ENCODE results near the gene PRR19. TPM values are rescaled to one million over a fixed set of nuclear protein-coding genes. Genes with fewer than 3 reads are reported as not detected.
A peak's percentile ranks its signal among the peaks of the same experiment; 100 is the strongest.
"Not testable (repeated sequence)": the region's sequence is repeated elsewhere in the genome, so short reads cannot be mapped to it uniquely, and the experiment has no call there.

The PRR19 gene
- total RNA-seq, 2 experiments from 2014 or later: 0.38 to 0.49 TPM

GRCh38 chr19:42335374-42335936 is 33.5 kb downstream of the PRR19 start:
- no peak for ATAC-seq
- intact Hi-C loops (cut with micrococcal nuclease): no loop called here
- Mint-ChIP-seq H3K4me3 (no peak overlapping the region), H3K36me3 (ENCODE audit: low read depth) (peaks cover 3% of the 10 kb centered on the region), H3K4me1 (ENCODE audit: low read depth) (no peaks in the 10 kb centered on the region), H3K27me3 (no peaks in the 10 kb centered on the region), H3K27ac (no peak overlapping the region), H3K9me3 (no peaks in the 10 kb centered on the region)
- TF ChIP-seq, protein P1, sequence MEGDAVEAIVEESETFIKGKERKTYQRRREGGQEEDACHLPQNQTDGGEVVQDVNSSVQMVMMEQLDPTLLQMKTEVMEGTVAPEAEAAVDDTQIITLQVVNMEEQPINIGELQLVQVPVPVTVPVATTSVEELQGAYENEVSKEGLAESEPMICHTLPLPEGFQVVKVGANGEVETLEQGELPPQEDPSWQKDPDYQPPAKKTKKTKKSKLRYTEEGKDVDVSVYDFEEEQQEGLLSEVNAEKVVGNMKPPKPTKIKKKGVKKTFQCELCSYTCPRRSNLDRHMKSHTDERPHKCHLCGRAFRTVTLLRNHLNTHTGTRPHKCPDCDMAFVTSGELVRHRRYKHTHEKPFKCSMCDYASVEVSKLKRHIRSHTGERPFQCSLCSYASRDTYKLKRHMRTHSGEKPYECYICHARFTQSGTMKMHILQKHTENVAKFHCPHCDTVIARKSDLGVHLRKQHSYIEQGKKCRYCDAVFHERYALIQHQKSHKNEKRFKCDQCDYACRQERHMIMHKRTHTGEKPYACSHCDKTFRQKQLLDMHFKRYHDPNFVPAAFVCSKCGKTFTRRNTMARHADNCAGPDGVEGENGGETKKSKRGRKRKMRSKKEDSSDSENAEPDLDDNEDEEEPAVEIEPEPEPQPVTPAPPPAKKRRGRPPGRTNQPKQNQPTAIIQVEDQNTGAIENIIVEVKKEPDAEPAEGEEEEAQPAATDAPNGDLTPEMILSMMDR (IDR thresholded peaks at IDR 0.05): no peak
- ChIA-PET POLR2A (no interaction called here), CTCF (no interaction called here)
- DNase-seq: no peak

DNA sequence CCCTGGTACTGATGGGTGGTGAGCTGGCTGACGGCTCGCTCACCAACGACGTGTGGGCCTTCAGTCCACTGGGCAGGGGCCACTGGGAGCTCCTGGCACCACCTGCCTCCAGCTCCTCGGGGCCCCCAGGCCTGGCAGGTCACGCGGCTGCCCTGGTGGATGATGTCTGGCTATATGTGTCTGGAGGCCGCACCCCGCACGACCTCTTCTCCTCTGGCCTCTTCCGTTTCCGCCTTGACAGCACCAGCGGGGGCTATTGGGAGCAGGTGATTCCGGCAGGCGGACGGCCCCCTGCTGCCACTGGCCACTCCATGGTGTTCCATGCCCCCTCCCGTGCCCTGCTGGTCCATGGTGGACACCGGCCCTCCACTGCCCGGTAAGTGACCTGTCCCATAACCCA is 34.0 kb downstream of the PRR19 start:
- ATAC-seq (no peak), DNase-seq (no peak)
- H3K4me3 Mint-ChIP-seq: no peak overlapping the region
- CTCF ChIA-PET: no interaction called here
- no peaks in the 10 kb centered on the region for H3K27me3 Mint-ChIP-seq
- intact Hi-C loops (cut with micrococcal nuclease): no loop called here
- H3K27ac Mint-ChIP-seq: no peak overlapping the region
- H3K9me3 Mint-ChIP-seq: no peaks in the 10 kb centered on the region
- TF ChIP-seq, protein P1 (IDR thresholded peaks at IDR 0.05): no peak
- POLR2A ChIA-PET: no interaction called here
- peaks cover 3% of the 10 kb centered on the region for H3K36me3 Mint-ChIP-seq (ENCODE audit: low read depth)
- H3K4me1 Mint-ChIP-seq (ENCODE audit: low read depth): no peaks in the 10 kb centered on the region

DNA sequence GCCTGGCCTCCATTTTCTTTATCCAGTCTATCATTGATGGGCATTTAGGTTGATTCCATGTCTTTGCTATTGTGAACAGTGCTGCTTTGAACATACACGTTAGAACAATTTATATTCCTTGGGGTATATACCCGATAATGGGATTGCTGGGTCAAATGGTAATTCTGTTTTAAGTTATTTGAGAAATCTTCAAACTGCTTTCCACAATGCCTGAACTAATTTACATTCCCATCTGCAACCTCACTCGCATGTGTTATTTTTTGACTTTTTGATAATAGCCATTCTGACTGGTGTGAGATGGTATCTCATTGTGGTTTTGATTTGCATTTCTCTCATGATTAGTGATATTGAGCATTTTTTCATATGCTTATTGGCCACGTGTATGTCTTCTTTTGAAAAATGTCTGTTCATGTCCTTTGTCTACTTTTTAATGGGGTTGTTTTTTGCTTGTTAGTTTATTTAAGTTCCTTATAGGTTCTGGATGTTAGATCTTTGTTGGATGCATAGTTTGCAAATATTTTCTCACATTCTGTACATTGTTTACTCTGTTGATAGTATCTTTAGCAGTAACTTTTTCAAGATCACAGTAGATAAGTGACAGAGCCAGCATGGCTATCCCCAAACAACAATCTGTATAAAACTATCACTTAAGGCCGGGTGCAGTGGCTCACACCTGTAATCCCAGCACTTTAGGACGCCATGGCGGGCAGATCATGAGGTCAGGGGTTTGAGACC is 37.4 kb downstream of the PRR19 start:
- CTCF ChIA-PET; intact Hi-C loops (cut with micrococcal nuclease); POLR2A ChIA-PET; H3K4me1 Mint-ChIP-seq (ENCODE audit: low read depth); DNase-seq; ATAC-seq; H3K36me3 Mint-ChIP-seq (ENCODE audit: low read depth); H3K9me3 Mint-ChIP-seq; H3K4me3 Mint-ChIP-seq; H3K27ac Mint-ChIP-seq; H3K27me3 Mint-ChIP-seq: not testable (repeated sequence)

GRCh38 chr19:42339922-42340321 is 38.0 kb downstream of the PRR19 start:
- H3K4me3 Mint-ChIP-seq; DNase-seq; H3K36me3 Mint-ChIP-seq (ENCODE audit: low read depth); POLR2A ChIA-PET; H3K4me1 Mint-ChIP-seq (ENCODE audit: low read depth); intact Hi-C loops (cut with micrococcal nuclease); ATAC-seq; H3K27me3 Mint-ChIP-seq; H3K9me3 Mint-ChIP-seq; H3K27ac Mint-ChIP-seq; CTCF ChIA-PET: not testable (repeated sequence)

DNA sequence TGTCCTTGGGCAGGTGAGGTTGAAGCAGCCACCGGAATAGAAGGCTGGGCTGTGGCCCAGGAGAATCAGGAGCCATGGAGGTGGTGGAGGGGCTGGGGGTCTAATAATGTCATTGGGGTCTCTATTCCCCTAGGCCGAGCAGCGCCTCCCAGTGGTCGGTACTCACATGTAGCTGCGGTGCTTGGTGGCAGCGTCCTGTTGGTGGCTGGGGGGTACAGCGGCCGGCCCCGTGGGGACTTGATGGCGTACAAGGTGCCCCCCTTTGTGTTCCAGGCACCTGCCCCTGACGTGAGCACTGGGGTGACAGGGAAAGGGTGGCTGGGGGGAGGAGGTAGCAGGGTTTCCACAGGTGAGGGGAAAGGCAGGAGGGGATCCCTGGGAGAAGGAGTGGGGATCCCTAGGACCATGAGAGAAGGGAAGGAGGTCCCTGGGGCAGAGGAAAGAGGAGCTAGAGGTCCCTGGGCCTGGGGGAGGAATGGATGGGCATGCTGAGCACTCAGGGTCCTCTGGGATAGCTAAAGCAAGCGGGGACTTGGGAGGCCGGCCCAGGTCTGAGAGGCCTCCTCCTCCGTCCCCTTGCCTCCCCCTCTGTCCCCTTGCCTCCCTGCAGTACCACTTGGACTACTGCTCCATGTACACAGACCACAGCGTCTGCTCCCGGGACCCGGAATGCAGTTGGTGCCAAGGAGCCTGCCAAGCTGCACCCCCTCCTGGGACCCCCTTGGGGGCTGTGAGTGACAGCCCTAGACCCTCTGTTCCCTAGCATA is 41.6 kb downstream of the PRR19 start:
- Mint-ChIP-seq H3K27me3 (no peaks in the 10 kb centered on the region), H3K36me3 (ENCODE audit: low read depth) (peaks cover 3% of the 10 kb centered on the region), H3K27ac (no peak overlapping the region), H3K4me3 (no peak overlapping the region), H3K4me1 (ENCODE audit: low read depth) (no peaks in the 10 kb centered on the region), H3K9me3 (no peaks in the 10 kb centered on the region)
- ChIA-PET CTCF (interaction anchor here (2.5 kb wide), 1 partner anchor 11 kb away, joined by 5 read pairs; no protein-coding TSS in a partner anchor), POLR2A (interaction anchor here (2.0 kb wide), 1 partner anchor 11 kb away, joined by 7 read pairs; no protein-coding TSS in a partner anchor)
- DNase-seq: peak; percentile 33
- intact Hi-C loops (cut with micrococcal nuclease): no loop called here
- TF ChIP-seq, protein P1 (IDR thresholded peaks at IDR 0.05): no peak
- no peak for ATAC-seq
